Non-pigmented ciliary epithelial cell (primary cell): ENCODE data around the gene MYLK.
A peak's percentile ranks its signal among the peaks of the same experiment; 100 is the strongest.

ENCODE experiments used
- DNase-seq: peaks from one replicate; pipeline ENCODE4 v3.0.0-alpha.2; 2010; ENCODE audit warnings: low read depth

Gene MYLK

DNA sequence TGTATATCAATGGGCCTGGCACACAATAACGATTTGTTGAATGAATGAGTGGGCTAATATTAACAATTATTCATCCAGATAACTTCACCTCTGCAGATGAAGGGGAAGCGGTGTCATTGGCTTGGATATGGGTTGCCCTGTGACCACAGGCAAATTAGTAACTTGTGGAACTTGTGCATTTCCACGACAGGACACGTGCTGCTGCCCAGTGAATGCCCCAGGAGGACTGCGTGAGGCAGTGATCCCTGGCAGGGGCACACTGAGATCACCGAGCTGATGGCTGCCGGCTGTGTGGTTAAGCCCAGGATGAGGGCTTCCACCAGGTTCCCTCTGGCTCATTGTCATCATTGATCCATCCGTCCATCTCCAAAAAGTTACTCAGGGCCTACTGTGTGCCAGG, 215.2 kb downstream of the MYLK start:
- DNase-seq, result no peak

DNA sequence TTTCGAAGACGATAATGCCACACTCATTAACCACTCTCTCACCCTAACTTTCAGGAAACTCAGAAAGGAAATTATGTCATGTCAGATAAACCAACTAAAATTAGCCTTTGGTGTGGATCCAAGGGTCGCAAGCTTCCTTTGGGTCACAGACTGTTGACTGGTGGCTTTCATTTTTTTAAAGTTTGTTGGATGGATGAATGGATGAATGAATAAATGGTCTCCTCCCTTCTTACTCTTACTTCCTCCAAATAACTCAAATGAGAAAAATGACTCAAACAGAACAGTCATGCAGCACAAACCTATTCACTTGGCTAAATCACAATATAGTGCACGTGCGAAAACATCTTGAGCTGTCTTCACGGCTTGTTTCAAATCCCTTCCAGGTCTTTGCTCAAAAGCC, 216.3 kb downstream of the MYLK start:
- no peak for DNase-seq

DNA sequence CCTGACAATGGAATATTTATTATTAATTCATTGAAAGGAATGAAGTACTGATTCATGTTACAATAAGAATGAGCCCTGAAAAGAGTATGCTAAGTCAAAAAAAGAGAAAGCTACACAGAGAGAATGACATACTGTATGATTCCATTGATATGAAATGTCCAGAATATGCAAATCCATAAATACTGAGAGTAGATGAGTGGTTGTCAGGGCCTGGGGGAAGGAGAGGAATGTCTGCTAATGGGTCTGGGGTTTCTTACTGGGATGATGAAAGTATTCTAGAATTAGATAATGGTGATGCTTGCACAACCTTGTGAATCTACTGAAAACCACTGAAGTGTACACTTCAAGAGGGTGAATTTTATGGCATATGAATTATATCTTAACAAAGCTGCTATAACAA, 219.4 kb downstream of the MYLK start:
- DNase-seq, result no peak

DNA sequence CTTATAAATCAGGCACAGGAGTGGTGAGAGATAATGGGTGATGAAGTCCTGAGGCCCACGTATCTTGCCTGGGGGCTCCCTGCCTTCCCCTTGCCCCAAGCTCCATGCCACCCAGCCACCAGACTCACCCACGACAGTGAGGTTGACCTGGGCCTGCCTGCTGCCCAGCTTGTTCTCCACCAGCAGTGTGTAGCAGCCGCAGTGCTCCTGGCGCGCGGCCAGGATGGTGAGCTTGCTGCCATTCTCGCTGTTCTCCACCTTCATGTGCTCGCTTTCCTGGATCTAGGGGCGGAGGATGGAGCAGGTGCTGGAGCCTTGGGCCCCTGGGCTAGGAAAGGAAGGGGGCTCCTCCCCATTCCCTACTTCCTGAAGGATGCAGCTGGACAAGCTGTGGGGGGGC, 220.2 kb downstream of the MYLK start:
- DNase-seq, result no peak

DNA sequence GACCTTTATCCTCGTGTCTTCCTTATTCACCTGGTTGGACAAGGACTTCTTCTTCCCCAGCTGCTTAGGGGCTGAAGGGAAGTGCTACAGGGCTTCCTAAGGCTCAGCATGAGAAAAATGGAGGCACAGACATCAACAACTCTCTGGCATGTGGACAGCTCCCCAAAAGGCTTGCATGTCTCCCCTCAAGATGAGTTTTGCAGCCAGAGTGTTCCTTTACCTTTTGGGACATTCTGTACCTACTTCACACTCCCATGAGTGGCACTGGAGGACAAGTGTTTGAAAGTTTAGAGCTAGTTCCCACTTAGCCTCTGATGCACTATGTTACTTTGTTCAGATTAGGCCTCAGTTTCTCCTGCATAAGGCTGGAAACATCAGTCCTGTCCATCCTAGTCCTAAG, 222.2 kb downstream of the MYLK start:
- DNase-seq, result no peak

DNA sequence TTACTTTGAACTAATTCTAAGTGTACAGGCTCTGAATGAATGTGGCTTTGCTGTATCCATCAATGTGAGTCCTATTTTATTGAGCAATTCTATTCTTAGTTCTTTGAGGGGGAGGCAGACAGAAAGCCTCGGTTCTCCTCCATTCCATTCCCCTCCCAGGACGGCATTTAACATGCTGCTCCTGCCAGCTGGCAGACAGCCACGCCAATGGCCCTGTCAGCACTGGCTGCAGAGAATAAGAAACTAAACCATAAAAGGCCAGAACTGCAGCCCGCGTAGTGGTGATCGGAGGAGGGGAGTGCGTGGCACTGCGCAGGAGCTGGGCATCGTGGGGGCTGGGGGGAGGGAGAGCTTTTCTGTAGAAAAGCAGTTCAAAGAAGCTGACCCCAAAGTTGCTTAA, 223.2 kb downstream of the MYLK start:
- peak; percentile 96 for DNase-seq

DNA sequence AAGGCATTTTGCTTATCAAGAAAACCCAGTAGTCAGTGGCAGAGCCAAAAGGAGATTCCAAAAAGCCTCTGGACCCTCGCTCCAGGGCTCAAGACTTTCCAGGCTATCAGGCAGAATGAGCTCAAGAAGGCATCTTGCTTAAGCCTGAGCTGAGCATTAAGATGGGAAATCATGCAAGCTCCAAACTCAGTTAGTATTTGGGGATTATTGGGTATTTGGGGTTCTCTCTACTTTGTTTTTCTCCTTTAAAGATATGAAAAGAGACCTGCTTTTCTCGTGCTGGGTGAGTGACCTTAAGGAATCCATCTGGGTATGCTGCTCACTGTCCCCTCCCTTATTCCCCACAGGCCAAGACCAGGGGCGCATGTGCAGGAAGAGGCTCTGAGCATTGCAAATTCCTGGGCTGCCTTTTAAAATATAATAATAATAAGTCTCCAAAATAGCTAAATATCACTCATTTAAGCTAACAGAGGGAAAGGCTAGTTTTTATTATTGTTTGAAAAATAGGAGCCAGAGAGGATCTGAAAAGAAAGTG, 223.9 kb downstream of the MYLK start:
- DNase-seq, result no peak

DNA sequence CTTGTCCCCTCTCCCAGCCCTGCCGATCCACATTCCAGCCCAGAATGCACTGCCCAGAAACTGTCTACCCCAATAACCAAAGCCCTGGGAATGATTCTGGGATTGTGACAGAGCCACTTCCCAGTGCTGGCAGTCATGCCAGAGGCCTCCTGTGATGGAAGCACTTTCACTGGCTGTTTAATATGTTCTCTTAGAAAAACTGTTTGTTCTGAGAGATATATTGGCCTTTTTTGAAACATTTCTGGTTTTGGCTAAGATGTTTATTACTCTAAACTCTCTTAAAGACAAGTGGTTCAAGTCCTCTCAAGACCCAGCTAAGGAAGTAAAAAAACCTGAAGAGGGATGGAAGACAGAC, 225.3 kb downstream of the MYLK start:
- no peak for DNase-seq

DNA sequence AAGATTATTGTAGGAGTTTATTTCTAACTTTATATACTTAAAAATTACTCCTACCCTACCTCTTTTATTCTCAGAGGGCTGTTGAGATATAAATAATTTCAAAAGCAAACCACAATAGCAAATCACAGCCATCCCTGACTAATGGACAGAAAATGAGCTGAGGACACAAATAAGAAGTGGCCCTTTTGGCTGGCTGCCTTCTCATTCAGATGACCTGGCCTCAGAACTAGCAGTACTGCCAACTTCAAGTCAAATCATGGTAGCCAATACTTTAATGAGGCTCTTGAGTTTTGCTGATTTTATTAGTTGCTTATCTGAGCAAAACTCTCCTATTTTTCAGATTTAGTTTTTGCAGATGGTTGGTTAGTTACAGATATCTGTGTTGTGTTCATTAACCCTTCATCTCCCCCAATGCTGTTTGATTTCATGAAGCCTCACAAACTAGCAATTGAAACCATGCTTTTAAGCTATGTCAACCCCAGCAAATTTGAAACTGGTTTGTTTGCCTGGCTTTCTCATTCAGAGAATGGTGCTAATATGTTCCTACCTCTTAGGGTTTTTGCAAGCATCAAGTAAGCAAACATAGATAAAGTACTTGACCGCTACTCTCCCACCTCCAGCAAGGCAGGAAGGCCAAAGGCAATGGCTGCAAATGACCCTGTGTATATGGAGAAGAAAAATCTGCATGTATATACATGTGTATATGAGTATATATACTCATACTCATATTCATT, 225.8 kb downstream of the MYLK start:
- DNase-seq, result no peak

DNA sequence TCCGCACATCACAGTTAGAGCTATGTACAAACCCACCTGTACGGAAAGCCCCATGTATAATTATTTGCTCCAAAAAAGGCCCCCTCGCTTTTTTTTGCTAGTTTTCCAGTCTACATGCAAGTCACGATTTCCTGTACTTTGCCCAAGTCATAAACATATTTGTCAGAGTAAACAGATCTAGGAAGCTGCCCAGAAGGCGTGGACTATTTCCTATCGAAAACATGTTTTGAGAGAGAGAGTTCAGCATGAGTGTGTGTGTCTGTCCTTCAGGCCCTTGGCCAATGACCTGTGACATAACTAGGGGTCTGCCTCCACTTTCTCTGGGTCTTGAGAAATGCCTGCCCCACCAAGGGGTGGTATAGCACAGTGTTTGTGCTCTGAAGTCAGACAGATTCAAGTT, 226.6 kb downstream of the MYLK start:
- DNase-seq, result no peak

DNA sequence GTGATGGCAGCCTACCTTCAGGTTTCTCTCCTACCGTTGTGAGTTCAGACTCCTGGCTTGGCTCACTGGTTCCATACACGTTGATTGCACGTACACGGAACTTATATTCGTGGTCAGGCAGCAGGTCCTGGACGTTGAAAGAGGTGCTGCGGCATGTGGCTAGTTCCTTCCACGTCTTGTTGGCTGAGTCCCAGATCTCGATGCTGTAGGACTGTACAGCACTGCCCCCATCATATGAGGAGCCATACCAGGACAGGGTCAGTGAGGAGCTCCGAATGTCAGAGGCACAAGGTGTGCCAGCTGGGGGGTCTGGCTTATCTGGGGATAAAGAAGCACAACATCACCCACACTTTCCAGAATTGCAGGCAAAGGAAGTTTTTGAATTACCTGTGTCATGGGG, 227.0 kb downstream of the MYLK start:
- no peak for DNase-seq

DNA sequence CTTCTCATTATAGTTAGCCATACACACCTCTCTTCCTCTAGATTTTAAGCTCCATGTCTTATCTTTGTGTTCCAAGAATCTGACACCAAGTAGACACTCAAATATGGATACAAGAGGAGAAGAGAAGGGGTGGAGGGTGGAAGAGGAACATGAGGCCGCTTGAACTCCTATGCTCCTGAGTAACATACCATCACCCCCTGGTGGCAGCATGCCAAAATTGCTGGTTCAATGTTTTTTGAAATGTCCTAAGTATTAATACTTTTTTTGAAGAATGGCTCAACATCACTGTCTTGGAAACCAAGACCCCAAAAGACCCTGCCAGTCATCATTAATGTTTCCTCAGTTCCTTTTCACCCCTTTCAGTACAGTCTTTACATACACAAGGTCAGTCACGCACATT, 227.4 kb downstream of the MYLK start:
- DNase-seq, result no peak

DNA sequence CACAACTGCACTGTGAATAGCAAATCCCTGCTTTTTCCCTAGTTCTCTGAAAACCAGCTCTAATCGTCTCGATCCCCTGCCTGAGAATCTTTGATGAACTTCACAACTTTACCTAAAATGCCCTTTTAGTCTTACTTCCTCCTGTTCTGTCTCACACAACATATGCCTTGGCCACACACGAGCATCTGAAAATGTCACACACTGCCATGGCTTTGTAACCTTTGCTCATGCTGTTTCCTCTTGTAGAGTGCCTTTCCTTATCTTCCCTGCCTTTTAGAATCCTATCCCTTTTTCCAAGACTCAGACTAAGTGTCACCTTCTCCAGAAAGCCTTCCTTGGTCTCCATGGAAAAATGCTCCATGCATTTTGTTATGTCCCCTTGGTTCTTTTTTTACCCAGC, 227.9 kb downstream of the MYLK start:
- no peak for DNase-seq

DNA sequence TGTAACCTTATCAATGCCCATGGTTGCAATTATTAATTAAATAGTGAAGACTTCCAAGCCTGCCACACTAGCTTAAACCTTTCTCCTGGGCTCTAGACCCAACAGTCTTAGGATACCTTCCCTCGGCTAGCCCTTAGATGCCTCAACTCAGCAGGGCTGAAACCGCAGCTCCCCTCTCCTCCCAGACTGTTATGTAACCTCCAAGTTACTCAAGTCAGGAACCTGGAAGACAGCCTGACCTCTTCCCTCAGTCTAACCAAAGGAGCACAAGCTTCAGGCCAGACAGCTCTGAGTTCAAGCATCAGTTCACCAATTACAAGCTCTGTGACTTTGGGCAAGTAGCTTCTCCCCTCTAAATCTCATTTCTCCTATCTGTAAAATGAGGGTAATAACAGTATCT, 228.7 kb downstream of the MYLK start:
- no peak for DNase-seq

DNA sequence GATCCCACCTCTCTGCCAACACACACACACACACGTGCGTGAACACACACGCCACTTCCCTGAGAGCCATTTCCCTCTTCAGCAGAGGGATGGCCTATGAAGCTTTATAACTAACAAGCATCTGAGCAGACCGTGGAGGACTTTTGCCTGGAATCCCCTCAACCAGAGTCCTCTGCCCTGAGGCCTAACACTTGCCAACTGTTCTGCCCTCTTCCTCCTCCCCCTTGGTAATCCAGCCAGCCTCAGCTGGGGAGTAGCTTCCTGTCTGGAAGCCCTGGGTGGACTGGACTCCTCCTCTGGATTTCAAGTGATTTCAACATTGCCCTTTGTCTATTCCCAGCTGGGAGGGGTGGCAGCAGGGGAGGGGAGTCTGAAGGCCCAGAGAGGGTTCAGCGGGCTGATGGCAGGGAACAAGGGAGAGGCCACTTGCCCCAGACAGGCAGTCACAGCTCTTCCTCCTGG, 230.9 kb downstream of the MYLK start:
- no peak for DNase-seq

DNA sequence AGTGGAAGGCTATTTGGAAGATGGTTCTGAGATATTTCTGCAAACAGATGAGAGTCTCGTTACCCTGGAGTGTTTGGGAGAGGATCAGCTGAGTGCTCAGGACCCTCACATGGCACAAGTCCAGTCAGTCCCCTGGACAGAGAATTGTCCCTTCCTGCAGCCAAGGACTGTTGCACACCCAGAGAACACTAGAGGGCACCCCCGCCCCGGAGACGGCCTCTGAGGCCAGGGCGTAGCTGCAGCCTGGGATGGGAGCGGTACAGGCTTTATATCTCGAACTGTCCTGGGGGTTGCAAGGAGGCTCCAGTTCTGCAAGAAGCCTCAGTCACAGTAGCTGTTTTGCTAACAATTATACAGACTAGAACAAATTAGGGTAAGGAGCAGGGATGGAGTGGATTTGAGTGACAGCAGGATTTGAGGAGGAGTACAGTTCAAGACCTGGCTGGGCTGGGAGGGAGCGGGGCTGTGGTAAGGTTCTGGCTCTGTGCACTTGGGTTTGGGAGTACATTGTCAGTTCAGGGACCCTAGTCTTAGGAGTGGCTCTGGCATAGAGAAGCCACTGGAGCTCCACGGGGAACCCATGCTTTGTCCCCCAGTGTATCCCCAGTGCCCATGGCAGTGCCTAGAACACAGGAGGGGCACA, 231.7 kb downstream of the MYLK start:
- no peak for DNase-seq

DNA sequence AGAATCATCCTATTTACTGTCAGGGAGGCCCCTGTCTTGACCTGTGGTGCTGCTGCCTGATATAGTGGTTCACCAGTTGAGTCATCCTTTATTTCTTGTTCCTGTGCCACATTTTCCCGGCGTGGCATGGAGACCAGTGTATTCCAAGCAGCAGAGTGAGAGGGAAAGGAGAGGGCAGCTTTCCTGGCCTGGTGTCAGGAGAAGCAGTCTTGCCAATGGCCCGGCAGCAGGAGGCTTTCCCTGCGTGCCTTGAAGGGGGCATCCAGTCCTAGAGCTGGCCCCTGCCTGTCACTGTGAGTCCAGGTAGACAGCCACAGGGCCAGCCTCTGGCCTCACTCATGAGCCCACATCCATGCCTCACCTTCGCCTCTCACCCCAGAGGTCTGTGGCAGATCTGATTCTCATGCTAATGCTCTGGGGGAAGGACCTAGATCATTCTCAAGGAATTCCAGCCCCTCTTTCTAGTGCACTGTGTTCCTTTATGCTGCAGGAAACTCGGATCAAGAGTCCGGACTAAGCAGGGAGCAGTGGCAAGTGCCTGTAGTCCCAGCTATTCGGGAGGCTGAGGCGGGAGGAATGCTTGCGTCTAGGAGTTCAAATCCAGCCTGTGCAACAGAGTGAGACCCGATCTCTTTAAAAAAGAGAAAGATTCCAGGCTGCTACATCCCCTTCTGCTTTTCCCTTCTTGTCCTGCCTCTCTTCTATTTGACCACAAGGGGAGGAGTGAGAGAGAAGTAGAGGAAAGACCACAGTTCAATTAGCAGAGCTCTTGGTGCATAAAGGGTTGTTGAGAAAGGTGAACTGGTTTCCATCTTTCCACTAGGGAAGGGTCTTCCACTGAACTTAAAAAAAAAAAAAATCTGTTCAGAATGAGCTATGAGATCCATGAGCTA, 232.4 kb downstream of the MYLK start:
- DNase-seq, result no peak

DNA sequence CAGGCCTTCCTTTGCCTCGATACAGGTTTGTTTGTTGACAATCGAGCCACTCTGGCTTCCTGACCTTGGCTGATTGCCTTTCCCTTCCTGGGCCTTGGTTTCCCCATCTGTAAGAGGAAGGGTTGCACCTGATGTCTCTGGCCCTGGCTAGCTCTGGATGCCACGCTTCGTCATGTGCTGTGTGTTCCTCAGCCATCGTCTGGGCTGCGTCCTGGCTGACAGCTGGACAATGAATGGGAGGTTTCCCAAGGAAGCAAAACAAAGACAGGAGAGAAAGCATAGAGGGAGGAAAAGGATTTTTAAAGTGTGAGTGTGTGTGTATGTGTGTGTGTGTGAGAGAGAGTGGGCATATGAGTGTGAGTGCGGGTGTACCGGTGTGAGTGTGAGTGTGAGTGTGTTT, 234.0 kb downstream of the MYLK start:
- no peak for DNase-seq

DNA sequence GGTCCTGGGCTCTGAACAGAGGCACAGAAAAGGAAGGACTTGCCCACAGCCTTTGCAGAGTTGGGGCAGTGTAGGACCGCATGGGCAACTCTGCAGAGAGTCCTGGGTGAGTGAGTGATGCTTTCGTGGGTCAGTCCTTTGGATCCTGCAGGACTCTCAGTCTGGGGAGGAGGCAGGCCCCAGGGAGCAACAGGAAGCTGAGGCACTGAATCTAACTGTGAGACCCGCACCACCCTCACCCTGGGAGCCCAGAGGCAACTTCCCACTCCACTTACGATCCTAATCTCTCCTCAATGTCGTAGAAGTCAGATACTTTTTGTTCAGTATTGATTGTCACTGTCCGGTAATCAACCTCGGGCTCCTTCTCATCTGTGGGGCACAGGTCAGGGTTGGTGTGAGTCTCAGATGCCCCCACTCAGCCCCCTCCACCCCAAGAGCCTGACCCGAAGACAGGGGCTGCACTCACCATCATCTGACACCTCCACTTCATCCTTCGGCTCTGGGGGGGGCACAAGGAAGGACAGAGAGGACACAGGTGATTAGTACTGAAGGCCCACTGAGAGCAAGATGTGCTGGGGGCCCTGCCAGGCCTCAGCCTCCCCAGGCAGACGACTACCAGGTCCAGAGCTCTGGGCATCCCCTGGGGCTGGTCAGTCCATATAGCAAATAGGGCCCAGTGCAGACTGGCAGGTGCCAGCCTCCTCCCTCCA, 235.3 kb downstream of the MYLK start:
- no peak for DNase-seq

DNA sequence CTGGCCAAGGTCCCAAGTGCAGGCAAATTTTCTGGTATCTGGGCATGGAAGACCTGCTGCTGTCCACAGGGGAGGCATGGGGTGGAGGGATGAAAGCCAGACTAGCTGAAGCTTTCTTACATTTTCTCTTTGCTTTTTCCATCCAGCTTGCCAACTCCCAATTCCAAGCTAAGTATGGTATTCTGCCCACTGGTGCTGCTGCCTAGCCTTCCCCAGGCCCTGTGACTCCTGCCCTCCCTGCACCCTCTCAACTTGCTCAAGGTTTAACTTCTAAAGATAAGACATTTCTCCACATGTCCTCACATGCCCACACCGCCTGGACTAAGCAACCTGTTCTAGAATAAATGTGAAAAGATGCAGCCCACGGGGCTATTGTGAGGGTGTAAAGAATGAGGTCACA, 239.8 kb downstream of the MYLK start:
- DNase-seq, result no peak

DNA sequence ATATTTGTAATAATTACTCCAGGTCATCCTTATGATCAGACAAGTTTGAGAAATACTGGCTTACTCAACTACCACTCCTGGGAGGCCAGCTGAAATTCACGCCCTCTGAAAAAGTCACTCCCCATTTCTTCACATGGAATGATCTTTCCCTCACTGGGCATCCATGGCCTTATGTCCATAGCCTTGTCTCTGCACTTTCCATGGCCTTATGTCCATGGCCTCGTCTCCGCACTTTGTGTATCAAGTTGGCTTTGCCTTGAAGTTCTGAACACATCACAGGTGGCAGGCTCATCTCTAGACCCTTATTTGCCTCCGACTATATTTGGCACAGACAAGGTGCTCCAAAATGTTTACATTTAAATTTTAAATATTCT, 241.2 kb downstream of the MYLK start:
- DNase-seq, result no peak
